Fibroblast of lung (primary cell): ENCODE results near the gene ACADL.

ENCODE experiments used
- EZH2 ChIP-seq: IDR thresholded peaks from 2 replicates; pipeline ENCODE4 v1.5.1; 2012; ENCODE audit warnings: low read length, control low read depth, mild to moderate bottlenecking; ENCODE audit errors: missing control alignments
- TF ChIP-seq, protein P1 (sequence below), 2 donors: IDR thresholded peaks in 1 of 2; conservative IDR thresholded peaks in 1 of 2; 1 replicate in 1 of 2; 2 replicates in 1 of 2; pipeline ENCODE4 v1.5.1; 2011 to 2012; ENCODE audit warnings: low read length in 2 of 2, control low read depth in 1 of 2, inconsistent platforms in 1 of 2, low read depth in 1 of 2, mild to moderate bottlenecking in 1 of 2

- TF ChIP-seq, protein P1, sequence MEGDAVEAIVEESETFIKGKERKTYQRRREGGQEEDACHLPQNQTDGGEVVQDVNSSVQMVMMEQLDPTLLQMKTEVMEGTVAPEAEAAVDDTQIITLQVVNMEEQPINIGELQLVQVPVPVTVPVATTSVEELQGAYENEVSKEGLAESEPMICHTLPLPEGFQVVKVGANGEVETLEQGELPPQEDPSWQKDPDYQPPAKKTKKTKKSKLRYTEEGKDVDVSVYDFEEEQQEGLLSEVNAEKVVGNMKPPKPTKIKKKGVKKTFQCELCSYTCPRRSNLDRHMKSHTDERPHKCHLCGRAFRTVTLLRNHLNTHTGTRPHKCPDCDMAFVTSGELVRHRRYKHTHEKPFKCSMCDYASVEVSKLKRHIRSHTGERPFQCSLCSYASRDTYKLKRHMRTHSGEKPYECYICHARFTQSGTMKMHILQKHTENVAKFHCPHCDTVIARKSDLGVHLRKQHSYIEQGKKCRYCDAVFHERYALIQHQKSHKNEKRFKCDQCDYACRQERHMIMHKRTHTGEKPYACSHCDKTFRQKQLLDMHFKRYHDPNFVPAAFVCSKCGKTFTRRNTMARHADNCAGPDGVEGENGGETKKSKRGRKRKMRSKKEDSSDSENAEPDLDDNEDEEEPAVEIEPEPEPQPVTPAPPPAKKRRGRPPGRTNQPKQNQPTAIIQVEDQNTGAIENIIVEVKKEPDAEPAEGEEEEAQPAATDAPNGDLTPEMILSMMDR (conservative IDR thresholded peaks at IDR 0.05 in 1 of 2, IDR thresholded peaks at IDR 0.05 in 1 of 2; ENCODE audit: low read depth in 1 of 2, low read length in 2 of 2): no peak
- no peak for TF ChIP-seq EZH2
Observed at GRCh38 chr2:210157526-210157925, 67.7 kb downstream of the ACADL start.
